NCI-H1930 (cell line): ENCODE results near the gene DNAJC24.
"Not testable (repeated sequence)": the region's sequence is repeated elsewhere in the genome, so short reads cannot be mapped to it uniquely, and the experiment has no call there.

Experiments
- DNase-seq, 2 experiments: peaks; one replicate each; lab custom pipeline; 2025; lab: John Stamatoyannopoulos, UW

The DNAJC24 gene

GRCh38 chr11:31369348-31370329, at the start of gene DNAJC24, which contains the start of gene DCDC1:
TSS of gene DNAJC24 (plus strand) at chr11:31369860. CDS start at chr11:31370749, 889 bp downstream.
TSS of gene DCDC1 (minus strand) at chr11:31369739. CDS start at chr11:31328280, 41,459 bp downstream.
- peak; percentile 94 to 95 for DNase-seq

- not testable (repeated sequence) for DNase-seq
Measured at GRCh38 chr11:31321494-31321893, 48.2 kb upstream of the DNAJC24 start.

GRCh38 chr11:31323145-31323544, 46.5 kb upstream of the DNAJC24 start:
- DNase-seq = no peak

GRCh38 chr11:31325160-31325559, 44.5 kb upstream of the DNAJC24 start:
- no peak for DNase-seq

- DNase-seq = no peak
Measured at GRCh38 chr11:31326470-31327148, 43.1 kb upstream of the DNAJC24 start.

GRCh38 chr11:31327417-31327816, 42.2 kb upstream of the DNAJC24 start:
- DNase-seq = no peak

GRCh38 chr11:31328697-31329096, 41.0 kb upstream of the DNAJC24 start:
- DNase-seq = no peak

GRCh38 chr11:31337806-31338205, 31.9 kb upstream of the DNAJC24 start:
- DNase-seq = no peak

GRCh38 chr11:31340903-31341572, 28.6 kb upstream of the DNAJC24 start:
- DNase-seq = no peak

- DNase-seq = no peak
Measured at GRCh38 chr11:31351168-31351567, 18.5 kb upstream of the DNAJC24 start.

- no peak for DNase-seq
Measured at GRCh38 chr11:31355131-31355530, 14.5 kb upstream of the DNAJC24 start.

GRCh38 chr11:31355817-31356216, 13.8 kb upstream of the DNAJC24 start:
- DNase-seq = no peak

GRCh38 chr11:31361743-31362142, 7.9 kb upstream of the DNAJC24 start:
- DNase-seq = no peak

- DNase-seq = no peak
Measured at GRCh38 chr11:31366795-31367194, 2.9 kb upstream of the DNAJC24 start.

GRCh38 chr11:31375879-31376278, 6.2 kb downstream of the DNAJC24 start:
- DNase-seq = no peak

- DNase-seq = no peak
Measured at GRCh38 chr11:31383116-31383515, 13.5 kb downstream of the DNAJC24 start.

- no peak for DNase-seq
Measured at GRCh38 chr11:31387379-31387778, 17.7 kb downstream of the DNAJC24 start.

- peak in 1 of 2 experiments; percentile 10 for DNase-seq
Measured at GRCh38 chr11:31397239-31397834, 27.7 kb downstream of the DNAJC24 start.

GRCh38 chr11:31404614-31405013, 35.0 kb downstream of the DNAJC24 start:
- DNase-seq = no peak

GRCh38 chr11:31408201-31408600, 38.5 kb downstream of the DNAJC24 start:
- no peak for DNase-seq

- no peak for DNase-seq
Measured at GRCh38 chr11:31412946-31413345, 43.3 kb downstream of the DNAJC24 start.

- DNase-seq = no peak
Measured at GRCh38 chr11:31414338-31414737, 44.7 kb downstream of the DNAJC24 start.
